Suppressor macrophage treated with lipopolysaccharide for 4 hours (primary cell): ENCODE measurements around the gene BNC2.

Experiments used
- DNase-seq: peaks from one replicate; pipeline ENCODE4 v3.0.0-alpha.2; 2020

Gene BNC2

GRCh38 chr9:16815079-16815478 lies 55.4 kb downstream of the BNC2 start:
- DNase-seq, result no peak

- no peak for DNase-seq
These were observed 56.6 kb downstream of the BNC2 start for GRCh38 chr9:16813838-16814237.

- DNase-seq, result no peak
These were observed 58.3 kb downstream of the BNC2 start for GRCh38 chr9:16811987-16812685.

- DNase-seq, result no peak
These were observed 60.4 kb downstream of the BNC2 start for GRCh38 chr9:16809912-16810610.

GRCh38 chr9:16806674-16807073 lies 63.8 kb downstream of the BNC2 start:
- DNase-seq, result no peak

- no peak for DNase-seq
These were observed 66.8 kb downstream of the BNC2 start for GRCh38 chr9:16803648-16804047.

GRCh38 chr9:16801871-16802466 lies 68.5 kb downstream of the BNC2 start:
- DNase-seq, result no peak

- DNase-seq, result no peak
These were observed 74.1 kb downstream of the BNC2 start for GRCh38 chr9:16796304-16796825.

- no peak for DNase-seq
These were observed 75.4 kb downstream of the BNC2 start for GRCh38 chr9:16794871-16795639.

GRCh38 chr9:16794103-16794502 lies 76.4 kb downstream of the BNC2 start:
- no peak for DNase-seq

- no peak for DNase-seq
These were observed 82.7 kb downstream of the BNC2 start for GRCh38 chr9:16787724-16788123.

- no peak for DNase-seq
These were observed 86.5 kb downstream of the BNC2 start for GRCh38 chr9:16784002-16784401.

- DNase-seq, result no peak
These were observed 88.0 kb downstream of the BNC2 start for GRCh38 chr9:16782490-16782889.

GRCh38 chr9:16775330-16775729 lies 95.1 kb downstream of the BNC2 start:
- no peak for DNase-seq

GRCh38 chr9:16773617-16774016 lies 96.9 kb downstream of the BNC2 start:
- DNase-seq, result no peak

GRCh38 chr9:16773116-16773515 lies 97.4 kb downstream of the BNC2 start:
- no peak for DNase-seq

- no peak for DNase-seq
These were observed 99.1 kb downstream of the BNC2 start for GRCh38 chr9:16771356-16771755.

GRCh38 chr9:16769291-16769690 lies 101.2 kb downstream of the BNC2 start:
- DNase-seq, result no peak

- DNase-seq, result no peak
These were observed 101.7 kb downstream of the BNC2 start for GRCh38 chr9:16768816-16769215.

GRCh38 chr9:16767366-16767765 lies 103.1 kb downstream of the BNC2 start:
- DNase-seq, result no peak

- DNase-seq, result no peak
These were observed 106.5 kb downstream of the BNC2 start for GRCh38 chr9:16763946-16764345.

GRCh38 chr9:16755467-16756160 lies 114.9 kb downstream of the BNC2 start:
- no peak for DNase-seq

GRCh38 chr9:16754662-16755061 lies 115.8 kb downstream of the BNC2 start:
- DNase-seq, result no peak
